H1 (cell line): ENCODE results near the gene PTGIR. TPM values are rescaled to one million over a fixed set of nuclear protein-coding genes. Genes with fewer than 3 reads are reported as not detected.
A peak's percentile ranks its signal among the peaks of the same experiment; 100 is the strongest.

Experiments
- JUND ChIP-seq: IDR thresholded peaks from 2 replicates; pipeline ENCODE4 v1.6.1; 2011; ENCODE audit warnings: mild to moderate bottlenecking, improper control_type of control experiment, low read length
- KDM4A ChIP-seq: IDR thresholded peaks from one replicate; pipeline ENCODE4 v1.7.1; 2012; ENCODE audit warnings: low read depth, mild to moderate bottlenecking, moderate library complexity, low read length, inconsistent platforms; ENCODE audit not compliant: severe bottlenecking
- RNF2 ChIP-seq: fragments of 200-900, 300-1000 bp; sonication (generic); IDR thresholded peaks from 2 replicates; pipeline ENCODE4 v1.7.1; 2016; ENCODE audit warnings: borderline replicate concordance, low read depth, mild to moderate bottlenecking, antibody characterized with exemption, low read length; ENCODE audit not compliant: poor library complexity, severe bottlenecking; ENCODE audit errors: missing control alignments
- TEAD4 ChIP-seq: IDR thresholded peaks from 2 replicates; pipeline ENCODE4 v1.6.1; 2012; ENCODE audit warnings: low read depth, low read length, inconsistent platforms, mixed read lengths
- polyA plus RNA-seq, 7 experiments: library from polyadenylated mRNA; depleted of rRNA in 3 of 7; stranded (reverse) in 5 of 7; unstranded in 2 of 7; fragments of >200 nt in 5 of 7; fragments of 200-250 nt in 2 of 7; gene quantifications; 1 replicate in 5 of 7; 2 replicates in 1 of 7; 4 replicates in 1 of 7; pipeline versions ENCODE4 v1.2.1 to v1.2.3, GENCODE V29; 2011 to 2013; ENCODE audit warnings: missing spikeins in 2 of 7, mixed read lengths in 2 of 7
- total RNA-seq: library from RNA; stranded (reverse); fragmentation: NEBNext Ultra II Directional; extraction: Animal tissue kit (Norgen Biotek cat#: 25700); gene quantifications from 2 replicates; pipeline ENCODE4 v1.2.1, GENCODE V29; 2021
- TF ChIP-seq, protein P1 (sequence below), 3 experiments: IDR thresholded peaks; 1 replicate in 2 of 3; 2 replicates in 1 of 3; pipeline versions ENCODE4 v1.5.1 to v1.6.1; 2011; ENCODE audit warnings: low read length in 3 of 3, mild to moderate bottlenecking in 3 of 3, inconsistent platforms in 2 of 3, low read depth in 1 of 3, moderate library complexity in 1 of 3; ENCODE audit not compliant: insufficient read depth in 1 of 3; ENCODE audit errors: control extremely low read depth in 1 of 3

The PTGIR gene
- total and polyA plus RNA-seq, 2 of the 8 experiments (the other 6 are each of a cell fraction or from before 2014, with no cell fraction given): 0.15 TPM; not detected in 1

DNA sequence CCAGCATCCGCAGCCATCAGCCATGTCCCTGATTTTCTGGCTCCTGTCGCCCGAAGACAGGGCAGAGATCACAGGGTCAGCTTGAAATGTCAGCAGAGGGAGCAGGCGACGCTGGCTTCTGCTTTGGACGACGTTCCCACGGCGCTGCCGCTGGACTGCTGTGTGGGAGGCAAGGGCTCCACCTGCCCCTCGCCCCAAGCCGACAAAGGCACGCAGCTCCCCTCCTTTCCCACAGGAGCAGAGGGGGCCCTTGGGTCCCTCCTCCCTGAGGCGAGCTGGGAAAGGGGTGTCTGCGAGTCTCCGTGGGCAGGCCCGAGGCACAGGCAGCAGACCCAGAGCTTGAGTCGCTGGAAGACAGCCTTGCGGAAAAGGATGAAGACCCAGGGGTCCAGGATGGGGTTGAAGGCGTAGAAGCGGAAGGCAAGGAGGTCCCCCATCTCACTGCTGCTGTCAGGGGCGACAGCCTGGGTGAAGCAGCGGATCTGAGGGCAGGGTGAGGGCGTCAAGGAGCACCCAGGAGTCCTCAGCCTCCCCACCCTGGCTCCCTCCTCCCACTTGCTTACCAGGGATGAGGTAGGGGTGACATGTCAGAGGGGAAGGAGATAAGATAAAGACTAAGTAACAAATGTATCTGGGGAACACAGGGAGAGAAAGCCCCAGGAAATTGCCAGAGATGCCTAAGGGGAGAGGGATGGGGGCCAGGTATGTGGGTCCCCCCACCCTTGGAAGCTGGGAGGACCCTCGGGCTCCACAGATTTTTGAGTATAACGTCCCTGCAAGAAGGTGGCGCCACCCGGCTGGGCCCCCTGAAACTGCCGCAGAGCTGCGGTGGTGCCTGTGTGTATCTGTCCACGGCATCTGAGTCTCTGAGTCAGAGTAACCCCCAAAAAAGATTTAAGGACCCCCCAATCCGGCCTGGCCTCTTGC lies 3.4 kb downstream of the PTGIR start (continued):
- TF ChIP-seq, protein P1, sequence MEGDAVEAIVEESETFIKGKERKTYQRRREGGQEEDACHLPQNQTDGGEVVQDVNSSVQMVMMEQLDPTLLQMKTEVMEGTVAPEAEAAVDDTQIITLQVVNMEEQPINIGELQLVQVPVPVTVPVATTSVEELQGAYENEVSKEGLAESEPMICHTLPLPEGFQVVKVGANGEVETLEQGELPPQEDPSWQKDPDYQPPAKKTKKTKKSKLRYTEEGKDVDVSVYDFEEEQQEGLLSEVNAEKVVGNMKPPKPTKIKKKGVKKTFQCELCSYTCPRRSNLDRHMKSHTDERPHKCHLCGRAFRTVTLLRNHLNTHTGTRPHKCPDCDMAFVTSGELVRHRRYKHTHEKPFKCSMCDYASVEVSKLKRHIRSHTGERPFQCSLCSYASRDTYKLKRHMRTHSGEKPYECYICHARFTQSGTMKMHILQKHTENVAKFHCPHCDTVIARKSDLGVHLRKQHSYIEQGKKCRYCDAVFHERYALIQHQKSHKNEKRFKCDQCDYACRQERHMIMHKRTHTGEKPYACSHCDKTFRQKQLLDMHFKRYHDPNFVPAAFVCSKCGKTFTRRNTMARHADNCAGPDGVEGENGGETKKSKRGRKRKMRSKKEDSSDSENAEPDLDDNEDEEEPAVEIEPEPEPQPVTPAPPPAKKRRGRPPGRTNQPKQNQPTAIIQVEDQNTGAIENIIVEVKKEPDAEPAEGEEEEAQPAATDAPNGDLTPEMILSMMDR (IDR thresholded peaks at IDR 0.05; ENCODE audit: control extremely low read depth in 1 of 3, insufficient read depth in 1 of 3, low read depth in 1 of 3, low read length in 3 of 3): peak; percentile 36 to 69 (median 45)
- TF ChIP-seq TEAD4 (no peak), KDM4A (no peak), RNF2 (no peak), JUND (no peak)
